HG03045 (cell line): ENCODE data around the gene FRAT1.
"Not testable (repeated sequence)": the region's sequence is repeated elsewhere in the genome, so short reads cannot be mapped to it uniquely, and the experiment has no call there.

Experiments used
- ATAC-seq: cut with Tn5 transposase; IDR thresholded peaks from one replicate; pipeline ENCODE4 v1.9.1; 2021; ENCODE audit warnings: mild to moderate bottlenecking, moderate library complexity; ENCODE audit not compliant: unreplicated experiment

The FRAT1 gene, protein sequence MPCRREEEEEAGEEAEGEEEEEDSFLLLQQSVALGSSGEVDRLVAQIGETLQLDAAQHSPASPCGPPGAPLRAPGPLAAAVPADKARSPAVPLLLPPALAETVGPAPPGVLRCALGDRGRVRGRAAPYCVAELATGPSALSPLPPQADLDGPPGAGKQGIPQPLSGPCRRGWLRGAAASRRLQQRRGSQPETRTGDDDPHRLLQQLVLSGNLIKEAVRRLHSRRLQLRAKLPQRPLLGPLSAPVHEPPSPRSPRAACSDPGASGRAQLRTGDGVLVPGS

DNA sequence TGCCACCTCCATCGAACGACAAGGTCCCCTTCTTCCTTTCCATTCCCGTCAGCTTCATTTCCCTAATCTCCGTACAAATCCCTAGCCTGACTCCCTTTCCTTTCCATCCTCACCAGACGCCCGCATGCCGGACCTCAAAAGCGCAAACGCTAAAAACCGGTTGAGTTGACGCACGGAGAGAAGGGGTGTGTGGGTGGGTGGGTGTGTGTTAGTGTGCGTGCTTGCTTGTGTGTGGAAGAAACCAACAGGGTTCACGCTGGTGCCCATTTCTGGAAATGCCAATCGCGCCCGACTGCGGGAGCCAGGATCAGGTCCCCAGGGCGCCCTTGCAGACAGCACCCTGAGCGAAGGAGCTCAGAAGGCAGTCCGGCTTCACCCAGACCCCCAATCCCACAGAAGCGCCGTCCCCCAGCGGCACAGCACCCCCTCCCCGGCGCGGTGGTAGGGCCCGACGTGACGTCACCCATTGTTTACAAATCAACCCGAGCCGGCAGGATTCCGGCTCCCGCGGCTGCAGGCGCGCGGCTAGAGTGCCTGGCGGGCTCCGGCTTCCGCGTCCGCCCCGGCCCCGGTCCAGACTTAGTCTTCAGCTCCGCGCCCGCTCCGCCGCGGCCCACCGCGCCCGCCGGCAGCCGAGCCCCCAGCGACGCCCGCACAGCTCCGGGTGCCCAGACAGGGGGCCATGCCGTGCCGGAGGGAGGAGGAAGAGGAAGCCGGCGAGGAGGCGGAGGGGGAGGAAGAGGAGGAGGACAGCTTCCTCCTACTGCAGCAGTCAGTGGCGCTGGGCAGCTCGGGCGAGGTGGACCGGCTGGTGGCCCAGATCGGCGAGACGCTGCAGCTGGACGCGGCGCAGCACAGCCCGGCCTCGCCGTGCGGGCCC lies at the start of gene FRAT1:
TSS of gene FRAT1 (plus strand) at position 500 of the 880 bp plus-strand sequence. CDS start at position 683, 183 bp downstream.
- ATAC-seq, result peak; percentile 82

DNA sequence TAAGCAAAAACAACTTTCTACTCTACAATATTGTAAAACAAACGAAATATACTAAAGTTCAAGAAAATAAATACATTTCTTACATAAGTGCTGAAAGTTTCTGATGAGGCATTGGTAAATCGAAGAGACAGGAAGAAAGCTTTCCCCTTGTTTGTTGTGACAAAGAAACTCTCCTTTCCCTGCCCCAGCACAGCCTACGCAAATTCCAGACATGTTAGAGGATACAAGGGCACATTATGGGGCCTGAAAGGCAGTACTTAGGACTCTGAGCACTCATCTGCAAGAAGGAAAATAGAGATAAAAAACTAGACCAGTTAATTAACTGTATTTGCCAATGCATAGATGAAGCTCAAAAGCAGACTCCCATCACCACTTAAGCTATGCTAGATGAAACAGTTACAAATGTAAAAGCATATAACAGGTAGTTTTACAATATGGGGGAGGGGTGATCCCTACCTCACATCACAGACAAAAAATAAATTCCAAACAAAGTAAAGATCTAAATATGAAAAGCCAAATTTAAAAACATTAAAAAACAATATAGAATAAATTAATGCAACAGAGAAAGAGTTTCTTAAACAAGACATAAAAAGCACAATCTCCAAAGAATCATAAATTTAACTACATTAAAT lies 48.4 kb upstream of the FRAT1 start:
- ATAC-seq, result no peak

DNA sequence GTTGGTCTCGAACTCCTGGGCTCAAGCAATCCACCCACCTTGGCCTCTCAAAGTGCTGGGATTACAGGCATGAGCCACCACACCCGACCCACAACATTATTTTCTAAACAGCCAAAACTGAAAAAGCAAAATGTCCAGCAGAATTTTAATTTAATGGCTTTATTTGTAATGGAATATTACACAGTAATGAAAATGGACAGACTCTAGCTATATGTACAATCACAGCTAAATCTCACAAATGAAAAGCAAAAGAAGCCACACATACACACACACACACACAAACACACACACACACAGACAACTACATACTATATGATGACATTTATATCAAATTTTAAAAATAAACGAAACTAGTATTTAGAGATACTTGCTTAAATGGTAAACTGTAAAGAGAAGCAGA lies 45.4 kb upstream of the FRAT1 start:
- no peak for ATAC-seq

DNA sequence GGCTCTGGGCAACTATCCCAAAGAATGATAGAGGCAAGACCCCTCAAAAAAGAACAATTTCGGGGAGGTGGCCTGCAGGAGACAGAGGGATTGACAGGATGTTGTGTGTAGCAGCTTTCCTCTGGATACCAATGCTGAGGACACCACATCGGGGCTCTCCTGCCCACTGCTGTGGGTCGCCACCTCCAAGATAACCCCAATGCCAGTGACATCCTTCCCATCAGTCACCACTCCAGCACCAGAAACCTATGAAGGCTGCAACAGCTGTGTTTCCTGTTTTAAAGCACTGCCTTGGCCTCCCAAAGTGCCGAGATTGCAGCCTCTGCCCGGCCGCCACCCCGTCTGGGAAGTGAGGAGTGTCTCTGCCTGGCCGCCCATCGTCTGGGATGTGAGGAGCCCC lies 44.2 kb upstream of the FRAT1 start:
- no peak for ATAC-seq

DNA sequence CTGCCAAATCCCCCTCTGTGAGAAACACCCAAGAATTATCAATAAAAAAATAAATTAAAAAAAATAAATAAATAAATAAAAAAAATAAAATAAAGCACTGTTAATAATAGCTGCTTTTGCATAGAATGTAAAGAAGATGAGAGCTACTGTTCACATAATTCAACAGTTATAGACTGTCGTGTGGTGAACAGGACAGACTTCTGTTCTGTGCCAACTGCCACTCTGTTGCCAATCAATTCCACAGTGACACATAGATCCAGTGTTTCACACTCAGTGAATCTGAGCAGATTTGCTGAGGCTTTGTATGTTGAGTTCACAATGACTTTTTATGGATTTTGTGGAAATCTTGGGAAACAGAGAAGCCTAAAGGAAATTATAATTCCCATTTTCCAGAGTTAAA lies 41.5 kb upstream of the FRAT1 start:
- no peak for ATAC-seq

DNA sequence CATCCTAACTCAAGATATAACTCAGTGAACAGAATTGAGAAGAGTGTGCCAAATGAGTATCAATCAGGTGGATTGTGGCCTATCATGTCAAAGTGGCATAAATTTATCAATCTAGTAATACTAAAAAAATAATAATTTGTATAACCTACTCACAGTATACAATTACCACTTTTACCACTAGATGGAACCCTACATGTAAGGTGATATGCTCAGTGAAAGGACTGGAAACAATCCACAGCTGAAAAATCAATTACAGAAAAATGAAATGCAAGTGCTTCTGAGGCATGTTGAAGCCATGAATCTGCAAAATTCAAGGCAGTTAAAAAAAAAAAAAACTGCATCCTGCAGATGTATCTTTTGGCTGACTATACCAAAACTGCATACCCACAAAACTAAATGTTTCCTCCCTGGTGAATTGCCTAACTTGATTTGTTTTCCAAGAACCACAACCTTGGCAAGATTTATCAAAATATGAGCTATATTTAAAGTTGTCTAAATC lies 40.5 kb upstream of the FRAT1 start:
- ATAC-seq, result no peak

DNA sequence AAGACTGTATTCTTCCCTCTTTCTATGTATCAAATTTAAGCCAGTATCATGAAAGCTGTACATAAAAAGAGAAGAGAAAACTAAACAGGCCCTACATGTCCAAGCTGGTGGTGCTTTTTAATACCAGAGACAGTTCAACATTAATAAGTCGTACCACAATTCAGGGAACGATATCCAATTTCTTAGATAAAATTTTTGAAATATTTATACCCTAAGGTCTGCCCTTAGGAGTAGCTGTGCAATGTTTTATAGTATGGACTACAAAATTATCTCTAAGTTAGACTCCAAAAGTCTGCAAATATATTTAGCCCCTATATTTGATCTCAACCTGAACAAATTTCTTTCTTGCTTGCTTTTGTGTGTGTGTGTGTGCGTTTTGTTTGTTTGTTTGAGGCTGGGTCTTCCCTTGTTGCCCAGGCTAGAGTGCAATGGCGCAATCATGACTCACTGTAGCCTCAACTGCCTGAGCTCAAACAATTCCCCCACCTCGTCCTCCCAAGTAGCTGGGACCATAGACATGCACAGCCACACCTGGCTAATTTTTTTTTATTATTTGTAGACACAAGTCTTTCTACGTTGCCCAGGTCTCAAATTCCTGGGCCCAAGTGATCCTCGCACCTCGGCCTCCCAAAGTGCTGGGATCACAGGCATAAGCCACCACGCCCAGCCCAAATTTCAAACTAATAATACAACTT lies 39.8 kb upstream of the FRAT1 start:
- no peak for ATAC-seq

DNA sequence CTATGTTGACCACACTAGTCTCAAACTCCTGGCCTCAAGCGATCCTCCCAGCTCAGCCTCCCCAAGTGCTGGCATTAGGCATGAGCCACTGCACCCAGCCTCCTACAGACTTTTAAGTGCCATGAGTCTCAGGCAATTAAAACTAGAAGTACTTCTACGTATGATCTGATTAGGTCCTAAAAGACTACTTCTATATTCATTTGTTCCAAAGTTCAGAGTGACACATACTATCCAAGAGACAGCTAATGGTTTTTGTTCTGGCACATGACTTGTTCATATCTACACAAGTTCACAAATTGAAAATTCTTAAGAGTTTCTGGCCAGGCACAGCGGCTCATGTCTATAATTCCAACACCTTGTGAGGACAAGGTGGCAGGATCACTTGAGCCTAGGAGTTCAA lies 38.3 kb upstream of the FRAT1 start:
- no peak for ATAC-seq

DNA sequence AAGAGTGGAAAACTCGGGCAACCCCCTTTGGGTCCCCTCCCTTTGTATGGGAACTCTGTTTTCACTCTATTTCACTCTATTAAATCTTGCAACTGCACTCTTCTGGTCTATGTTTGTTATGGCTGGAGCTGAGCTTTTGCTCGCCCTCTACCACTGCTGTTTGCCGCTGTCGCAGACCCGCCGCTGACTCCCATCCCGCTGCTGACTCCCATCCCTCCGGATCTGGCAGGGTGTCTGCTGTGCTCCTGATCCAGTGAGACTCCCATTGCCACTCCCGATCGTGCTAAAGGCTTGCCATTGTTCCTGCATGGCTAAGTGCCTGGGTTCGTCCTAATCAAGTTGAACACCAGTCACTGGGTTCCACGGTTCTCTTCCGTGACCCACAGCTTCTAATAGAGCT lies 29.0 kb upstream of the FRAT1 start:
- not testable (repeated sequence) for ATAC-seq

DNA sequence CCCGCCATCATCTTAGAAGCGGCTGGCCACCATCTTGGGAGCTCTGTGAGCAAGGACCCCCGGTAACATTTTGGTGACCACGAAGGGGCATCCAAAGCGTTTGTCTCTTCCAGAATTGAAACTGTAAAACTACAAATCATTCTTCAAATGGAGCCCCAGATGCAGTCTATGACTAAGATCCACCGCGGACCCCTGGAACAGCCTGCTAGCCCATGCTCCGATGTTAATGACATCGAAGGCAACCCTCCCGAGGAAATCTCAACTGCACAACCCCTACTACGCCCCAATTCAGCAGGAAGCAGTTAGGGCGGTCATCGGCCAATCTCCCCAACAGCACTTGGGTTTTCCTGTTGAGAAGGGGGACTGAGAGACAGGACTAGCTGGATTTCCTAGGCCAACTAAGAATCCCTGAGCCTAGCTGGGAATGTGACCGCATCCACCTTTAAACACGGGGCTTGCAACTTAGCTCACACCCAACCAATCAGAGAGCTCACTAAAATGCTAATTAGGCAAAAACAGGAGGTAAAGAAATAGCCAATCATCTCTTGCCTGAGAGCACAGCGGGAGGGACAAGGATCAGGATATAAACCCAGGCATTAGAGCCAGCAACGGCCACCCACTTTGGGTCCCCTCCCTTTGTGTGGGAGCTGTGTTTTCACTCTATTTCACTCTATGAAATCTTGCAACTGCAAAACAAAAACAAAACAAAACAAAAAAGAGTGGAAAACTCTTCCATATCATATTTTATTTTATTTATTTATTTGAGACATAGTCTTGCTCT lies 28.3 kb upstream of the FRAT1 start:
- not testable (repeated sequence) for ATAC-seq

DNA sequence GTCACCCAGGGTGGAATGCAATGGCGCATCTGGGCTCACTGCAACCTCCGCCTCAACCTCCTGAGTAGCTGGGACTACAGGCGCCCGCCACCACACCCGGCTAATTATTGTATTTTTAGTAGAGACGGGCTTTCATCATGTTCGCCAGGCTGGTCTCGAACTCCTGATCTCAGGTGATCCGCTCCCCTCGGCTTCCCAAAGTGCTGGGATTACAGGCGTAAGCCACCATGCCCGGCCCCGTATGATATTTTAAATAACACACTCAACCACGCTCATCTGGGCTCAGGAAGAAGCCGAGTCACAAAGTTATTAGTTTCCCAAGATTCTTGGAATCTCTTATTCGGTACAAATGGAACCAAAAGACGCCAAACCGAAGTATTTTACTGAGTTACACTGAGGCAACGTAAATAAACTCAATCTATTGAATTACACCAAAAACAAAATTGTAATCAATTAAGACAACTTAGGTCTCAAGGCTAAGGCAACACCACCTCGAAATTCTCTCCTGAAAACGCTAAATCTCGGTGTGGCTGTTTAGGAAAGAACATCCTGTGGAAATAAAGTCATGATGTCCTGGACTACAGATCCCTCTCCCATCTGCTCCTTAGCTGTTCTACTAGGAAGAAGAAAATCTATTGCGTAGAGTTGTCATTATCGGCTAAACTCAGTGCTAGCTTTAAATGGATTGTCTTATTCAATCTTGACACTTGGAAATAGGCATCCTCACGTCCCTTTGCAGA lies 27.5 kb upstream of the FRAT1 start:
- ATAC-seq, result no peak

DNA sequence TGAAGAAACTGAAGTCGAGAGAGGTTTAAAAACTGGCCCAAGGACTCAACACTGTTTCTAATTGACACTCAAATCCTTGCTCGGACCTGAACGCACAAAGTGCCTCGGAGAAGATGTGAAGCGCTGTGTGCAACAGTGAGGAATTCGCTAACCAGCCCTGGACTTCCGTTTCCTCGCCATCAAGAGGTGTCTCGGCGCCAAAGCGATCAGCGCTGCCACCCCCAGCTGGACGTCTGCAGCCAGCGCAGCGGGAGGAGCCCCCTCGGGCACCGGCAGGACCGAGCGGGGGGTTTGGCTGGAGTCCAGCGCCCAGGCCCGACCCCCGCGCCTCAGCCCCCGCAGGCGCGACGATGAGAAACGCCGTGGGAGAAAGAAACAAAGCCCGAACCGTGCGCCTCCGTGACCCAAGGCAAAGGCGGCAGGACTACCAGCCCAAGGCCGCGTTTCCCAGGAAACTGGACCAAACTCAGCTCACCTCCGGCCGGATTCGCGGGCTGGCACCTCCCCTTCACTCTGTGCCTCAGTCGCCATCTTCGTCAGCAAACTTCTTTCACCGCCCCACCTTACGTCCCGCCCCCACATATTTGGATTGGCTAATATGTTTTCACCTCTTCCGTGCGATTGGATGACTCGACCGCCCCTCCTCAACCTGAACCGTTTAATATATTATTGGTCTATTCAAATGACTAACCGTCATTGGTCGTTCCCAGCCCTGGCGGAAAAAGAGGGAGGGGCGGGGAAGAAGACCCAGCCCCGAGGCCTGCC lies 26.8 kb upstream of the FRAT1 start, which contains the start of gene ARHGAP19:
TSS of gene ARHGAP19 (minus strand) at position 541 of the 765 bp plus-strand sequence. CDS start at position 531, 10 bp downstream.
- ATAC-seq, result peak; percentile 96

DNA sequence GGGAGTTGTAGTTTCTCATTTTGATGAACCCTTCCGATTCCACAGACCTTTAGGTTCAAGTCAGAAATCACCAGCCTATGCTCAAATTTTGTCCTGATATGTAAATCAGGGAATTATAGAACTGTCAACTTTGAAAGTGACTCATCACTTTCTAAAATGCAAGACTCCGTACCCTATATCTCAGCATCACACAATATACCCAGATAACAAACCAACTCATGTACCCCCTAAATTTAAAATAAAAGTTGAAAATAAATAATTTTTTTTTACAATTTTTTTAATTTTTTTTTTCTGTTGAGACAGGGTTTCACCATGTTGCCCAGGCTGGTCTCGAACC lies 26.2 kb upstream of the FRAT1 start:
- ATAC-seq, result no peak

DNA sequence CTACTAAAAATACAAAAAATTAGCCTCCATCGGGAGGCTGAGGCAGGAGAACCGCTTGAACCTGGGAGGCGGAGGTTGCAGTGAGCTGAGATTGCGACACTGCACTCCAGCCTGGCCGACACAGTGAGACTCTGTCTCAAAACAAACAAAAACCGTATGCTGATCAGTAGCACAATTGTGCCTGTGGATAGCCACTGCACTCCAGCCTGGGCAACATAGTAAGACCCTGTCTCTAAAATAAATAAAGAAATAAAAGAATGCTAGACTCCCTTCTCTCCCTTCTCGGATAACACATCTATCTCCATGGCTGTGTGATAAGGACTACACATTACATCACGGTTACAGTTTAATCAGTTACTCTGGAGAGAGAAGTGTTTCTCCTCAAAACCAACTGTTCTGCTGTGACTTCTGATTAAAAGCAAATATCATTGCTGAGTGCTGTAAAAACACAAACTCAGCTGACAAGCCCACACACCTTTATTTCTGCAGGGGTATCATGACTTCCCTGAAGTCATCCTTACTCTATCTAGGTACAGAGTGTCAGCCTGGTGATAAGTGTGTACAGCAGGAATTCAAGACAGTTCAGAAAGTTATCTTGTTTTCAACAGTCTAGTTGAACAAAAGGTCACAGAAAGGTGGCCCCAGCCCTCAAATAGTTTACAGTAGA lies 21.4 kb upstream of the FRAT1 start:
- ATAC-seq, result no peak

DNA sequence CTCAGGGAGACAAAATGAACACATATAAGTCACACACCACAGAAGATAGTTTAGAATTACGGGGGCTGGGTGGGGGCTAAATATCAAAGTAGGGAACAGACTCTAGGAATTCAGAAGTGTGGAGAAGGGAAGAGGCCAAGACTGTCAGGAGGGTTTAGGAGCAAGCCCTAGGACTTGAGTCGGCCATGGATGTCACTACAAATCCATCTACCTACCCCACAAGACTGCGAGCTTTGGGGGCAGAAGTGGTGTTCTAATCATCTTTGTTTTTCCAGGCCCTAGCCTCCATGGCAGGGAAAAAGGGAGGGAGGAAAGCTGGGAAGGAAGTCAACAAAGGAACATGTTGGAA lies 20.9 kb upstream of the FRAT1 start:
- no peak for ATAC-seq

DNA sequence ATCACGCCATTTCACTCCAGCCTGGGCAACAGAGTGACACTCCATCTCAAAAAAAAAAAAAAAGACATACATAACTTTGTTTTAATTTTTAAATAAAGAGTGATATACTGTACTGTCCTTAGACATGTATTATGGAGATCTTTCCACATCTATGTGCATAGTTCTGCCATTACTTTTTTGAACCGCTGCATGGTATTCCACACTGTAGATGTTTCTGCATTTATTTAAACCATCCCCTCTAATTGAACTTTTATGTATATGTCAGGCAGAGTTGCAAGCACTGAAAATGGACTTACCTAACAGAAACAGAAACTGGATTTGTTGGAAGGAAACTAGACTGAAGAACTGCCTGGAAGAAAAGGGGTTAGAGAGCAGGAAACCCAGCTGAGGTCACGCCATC lies 18.1 kb upstream of the FRAT1 start:
- no peak for ATAC-seq

DNA sequence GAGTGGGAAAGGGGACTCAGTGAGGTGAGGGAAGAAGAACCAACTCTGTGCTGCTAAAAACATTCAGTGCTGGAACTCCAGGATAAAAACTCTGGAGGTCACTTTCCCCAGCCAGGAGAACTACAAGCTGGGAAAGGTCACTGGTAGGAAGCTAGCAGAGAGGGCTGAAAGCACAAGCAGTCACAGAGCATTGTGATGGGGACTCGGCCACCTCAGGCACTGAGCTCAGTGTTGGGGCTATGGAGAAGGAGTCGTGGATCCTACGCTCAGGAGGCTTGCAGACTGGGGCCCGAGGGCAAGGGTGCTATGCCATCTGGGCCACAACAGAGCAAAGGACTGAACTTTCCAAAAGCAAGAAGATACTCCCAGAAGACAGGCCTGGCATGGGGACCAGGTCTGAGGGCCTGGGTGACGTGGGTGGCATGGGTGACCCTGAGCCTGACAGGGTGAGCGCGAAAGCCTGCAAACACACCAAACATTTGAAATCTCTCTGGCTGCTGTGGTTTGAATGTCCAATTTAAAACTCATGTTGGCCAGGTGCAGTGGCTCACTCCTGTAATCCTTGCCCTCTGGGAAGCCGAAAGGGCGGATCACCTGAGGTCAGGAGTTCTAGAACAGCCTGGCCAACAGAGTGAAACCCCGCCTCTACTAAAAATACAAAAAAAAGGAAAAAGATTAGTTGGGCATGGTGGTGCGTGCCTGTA lies 16.8 kb upstream of the FRAT1 start:
- no peak for ATAC-seq

DNA sequence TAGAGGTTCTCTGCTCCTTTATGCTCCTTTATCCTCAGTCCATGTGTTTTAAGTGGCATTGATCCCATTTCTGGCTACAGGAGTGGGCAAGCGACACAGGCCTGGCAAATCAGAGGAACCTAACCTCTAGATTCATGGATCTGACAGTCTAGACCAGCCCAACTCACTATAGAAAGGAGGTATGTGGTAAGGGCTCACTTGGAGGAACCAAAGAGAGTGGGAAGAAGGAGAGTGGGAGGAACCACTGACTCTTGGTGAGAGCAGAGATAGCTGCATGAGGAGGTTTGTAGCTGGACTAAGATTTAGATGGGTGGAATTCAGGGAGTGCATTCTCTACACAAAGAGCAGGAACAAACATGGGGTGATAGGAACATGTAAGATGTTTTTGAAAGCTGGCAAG lies 11.6 kb upstream of the FRAT1 start:
- ATAC-seq, result no peak
